HG03442 (cell line): Measurements from ENCODE around the gene IL23A.
A peak's percentile ranks its signal among the peaks of the same experiment; 100 is the strongest.
"Not testable (repeated sequence)": the region's sequence is repeated elsewhere in the genome, so short reads cannot be mapped to it uniquely, and the experiment has no call there.

Experiments used
- ATAC-seq: cut with Tn5 transposase; IDR thresholded peaks from one replicate; pipeline ENCODE4 v1.9.1; 2021; ENCODE audit warnings: mild to moderate bottlenecking, moderate library complexity; ENCODE audit not compliant: unreplicated experiment

Gene IL23A

DNA sequence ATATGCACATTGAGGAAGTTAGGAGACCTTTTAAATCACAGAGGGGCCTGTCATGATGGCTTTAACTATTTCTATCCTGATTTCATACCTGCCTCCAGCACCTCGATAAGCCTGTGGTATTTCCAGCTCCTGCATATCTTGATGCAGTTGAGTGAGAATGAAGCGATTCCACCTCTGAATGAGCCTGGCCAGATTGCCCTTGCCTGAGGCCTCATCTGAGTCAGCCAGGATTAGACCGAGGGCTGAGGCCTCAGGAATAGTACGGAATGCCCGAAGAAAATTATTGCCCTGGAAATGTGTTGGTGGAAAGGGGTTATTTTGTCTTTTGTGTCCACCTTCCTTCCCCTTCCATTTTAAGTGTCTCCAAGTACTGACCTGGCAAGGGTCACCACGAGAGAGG, 14.5 kb upstream of the IL23A start:
- no peak for ATAC-seq

DNA sequence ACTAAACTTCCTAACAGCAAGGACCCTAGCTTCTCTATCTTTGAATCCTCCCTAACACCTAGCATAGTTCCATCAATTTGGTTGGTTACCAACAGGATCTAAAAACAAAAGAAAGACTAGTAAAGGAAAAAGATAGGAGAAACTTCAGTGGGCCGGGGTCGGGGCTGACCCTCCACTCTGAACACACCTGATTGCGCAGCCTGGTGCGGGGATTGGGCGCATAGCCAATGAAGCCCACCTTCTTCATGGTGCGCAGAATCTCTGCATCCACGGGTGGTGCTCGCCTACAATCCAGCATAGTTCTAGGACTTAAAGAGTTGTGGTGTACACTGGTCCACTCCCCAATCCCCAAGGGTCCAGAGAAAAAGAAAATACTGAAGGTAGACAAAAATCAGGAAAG, 12.6 kb upstream of the IL23A start:
- no peak for ATAC-seq

DNA sequence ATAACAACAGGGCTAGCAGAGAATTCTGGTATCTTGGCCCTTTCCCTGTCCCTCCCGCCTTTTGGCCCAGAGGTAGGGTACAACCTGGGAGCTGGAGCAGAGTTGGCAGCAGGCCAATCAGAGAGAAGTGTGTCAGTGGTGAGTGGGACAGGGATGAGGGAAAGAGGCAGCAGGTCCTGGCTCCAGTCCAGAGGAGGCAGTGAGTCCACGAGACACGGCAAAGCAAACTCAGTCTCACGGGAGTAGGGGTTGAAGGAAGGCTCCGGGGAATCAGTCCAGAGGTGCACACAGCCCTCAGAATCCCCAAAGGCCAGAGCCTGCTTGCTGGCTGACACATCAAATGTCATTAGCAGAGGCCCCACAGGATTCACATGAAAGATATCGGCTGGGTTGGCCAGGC, 12.2 kb upstream of the IL23A start:
- ATAC-seq: no peak

DNA sequence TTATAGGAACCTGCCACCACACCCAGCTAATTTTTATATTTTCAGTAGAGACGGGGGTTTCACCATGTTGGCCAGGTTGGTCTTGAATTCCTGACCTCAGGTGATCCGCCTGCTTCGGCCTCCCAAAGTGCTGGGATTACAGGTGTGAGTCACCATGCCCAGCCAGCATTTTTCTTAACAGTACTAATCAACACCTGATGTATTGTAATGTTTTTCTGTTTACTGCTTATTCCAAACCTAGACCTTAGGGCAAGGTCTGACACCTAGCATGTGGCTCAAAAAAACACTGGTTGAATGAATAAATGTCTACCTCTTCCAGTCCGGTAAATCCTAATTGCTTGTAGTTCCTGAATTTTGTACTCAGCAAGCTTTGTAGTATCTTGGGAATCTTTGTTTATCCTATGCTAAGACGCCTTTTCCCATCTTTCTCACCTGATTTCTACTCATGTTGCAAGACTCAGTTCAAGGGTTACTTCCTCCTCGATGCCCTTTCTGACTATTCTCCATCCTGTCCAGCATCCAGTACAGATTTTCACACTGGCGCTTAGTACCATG, 7.7 kb upstream of the IL23A start:
- no peak for ATAC-seq

DNA sequence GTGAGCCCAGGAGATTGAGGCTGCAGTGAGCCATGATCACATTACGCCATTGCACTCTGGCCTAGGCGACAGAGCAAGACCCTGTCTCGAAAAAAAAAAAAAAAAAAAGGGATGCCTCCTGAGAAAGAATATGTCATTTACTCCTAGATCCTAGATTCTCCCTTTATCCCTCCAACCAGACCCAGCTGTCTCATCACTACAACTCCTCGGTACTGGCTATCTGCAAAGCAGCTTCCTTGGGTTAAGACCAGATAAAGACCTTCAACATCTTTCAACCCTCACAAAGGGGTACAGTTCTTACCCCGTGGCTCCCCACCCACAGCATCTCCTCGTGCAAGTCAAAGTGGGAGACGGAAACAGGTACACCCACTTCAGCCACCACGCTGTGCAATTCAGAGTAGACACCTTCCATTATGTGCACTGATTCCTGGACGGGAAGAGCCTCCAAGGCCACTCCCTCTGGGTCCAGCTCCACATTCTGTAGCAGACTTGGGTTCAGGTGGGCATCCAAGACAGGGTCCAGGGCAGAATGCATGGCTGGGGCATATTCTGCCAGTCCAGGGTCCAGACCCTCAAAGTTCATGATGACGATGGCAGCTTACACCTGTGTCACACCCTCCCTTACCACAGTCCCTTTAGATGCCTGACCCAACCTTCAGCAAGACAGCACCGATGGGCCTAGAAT, 6.0 kb upstream of the IL23A start:
- no peak for ATAC-seq

GRCh38 chr12:56333197-56333678, 5.4 kb upstream of the IL23A start:
- no peak for ATAC-seq

DNA sequence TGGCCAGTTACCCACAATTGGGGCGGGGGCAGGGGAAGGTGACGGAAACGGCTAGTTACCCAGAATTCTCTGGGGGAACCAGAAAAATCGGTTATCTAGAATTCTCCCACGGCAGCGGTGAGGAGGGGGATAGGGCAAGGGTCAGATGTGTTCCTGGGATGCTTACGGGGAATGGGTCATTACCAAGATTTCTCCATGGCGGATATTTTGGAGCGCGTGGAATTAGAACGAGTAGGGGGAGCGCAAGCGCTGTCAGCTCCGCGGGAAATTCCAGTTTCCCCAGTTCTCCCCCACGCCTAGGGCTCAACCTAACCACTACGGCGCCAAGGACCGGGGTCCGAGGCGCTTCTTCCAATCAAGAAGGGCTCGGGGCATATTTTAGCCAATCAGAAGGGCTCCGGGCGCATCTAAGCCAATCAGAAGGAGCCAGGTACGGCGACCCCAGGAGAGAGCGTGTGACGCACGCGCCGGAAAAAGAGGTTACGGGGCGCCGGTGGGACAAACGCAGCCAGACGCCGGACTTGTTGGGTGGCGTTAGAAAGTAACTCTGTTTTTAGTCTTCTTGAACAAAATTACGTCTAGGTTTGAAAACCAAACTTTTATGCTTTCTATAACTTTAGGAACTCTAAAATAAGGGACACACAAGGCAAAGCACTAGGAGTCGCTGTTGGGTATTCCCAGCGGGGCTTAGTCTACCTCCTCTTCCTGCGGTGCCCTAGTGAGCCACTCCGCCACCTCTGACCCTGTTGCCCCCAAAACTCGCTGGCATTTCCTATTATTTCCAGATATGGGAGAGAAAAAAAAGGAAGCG, 4.8 kb upstream of the IL23A start, which contains the start of gene PAN2:
TSS of gene PAN2 (minus strand) at position 322 of the 811 bp plus-strand sequence. CDS start 906 bp downstream, outside the sequence.
- peak; percentile 92 for ATAC-seq

- no peak for ATAC-seq
Observed at GRCh38 chr12:56334490-56334793, 4.2 kb upstream of the IL23A start.

DNA sequence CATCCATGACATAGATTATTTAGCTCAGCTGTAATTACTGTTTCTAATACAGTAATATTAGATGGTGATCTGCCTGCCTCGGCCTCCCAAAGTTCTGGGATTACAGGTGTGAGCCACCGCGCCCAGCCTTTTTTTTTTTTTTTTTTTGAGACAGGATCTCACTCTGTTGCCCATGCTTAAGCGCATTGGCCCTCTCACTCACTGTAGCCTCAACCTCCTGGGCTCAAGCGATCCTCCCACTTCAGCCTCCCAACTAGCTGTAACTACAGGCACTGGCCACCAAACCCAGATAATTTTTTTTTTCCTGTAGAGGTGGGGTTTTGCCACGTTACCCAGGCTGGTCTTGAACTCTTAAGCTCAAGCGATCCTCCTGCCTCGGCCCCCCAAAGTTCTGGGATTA, 3.2 kb upstream of the IL23A start:
- ATAC-seq: not testable (repeated sequence)

- no peak for ATAC-seq
Observed at GRCh38 chr12:56336361-56337167, 2.1 kb upstream of the IL23A start.

DNA sequence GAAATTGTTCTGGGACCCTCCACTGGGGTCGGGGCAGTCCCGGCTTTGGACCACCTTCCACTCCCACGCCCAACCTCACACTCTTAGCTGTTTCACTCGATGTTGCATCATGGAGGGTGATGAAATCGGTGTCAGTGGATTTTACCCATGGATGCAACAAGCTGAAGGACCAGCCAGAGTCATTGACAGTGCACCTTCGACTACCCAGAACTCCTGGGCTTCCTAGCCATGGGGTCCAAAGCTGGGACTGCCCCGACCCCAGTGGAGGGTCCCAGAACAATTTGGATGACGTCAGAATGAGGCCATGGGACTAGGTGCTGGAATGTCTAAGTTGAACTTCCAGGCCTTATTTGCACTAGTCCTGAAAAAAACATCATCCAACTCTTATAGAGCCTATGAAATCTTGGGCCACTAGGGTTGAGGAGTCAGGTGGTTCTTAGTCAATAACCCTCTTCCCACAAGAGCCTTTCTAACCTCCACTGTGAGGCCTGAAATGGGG, 882 bp upstream of the IL23A start:
- ATAC-seq: no peak

GRCh38 chr12:56339158-56339422, 406 bp downstream of the IL23A start:
- ATAC-seq: no peak

DNA sequence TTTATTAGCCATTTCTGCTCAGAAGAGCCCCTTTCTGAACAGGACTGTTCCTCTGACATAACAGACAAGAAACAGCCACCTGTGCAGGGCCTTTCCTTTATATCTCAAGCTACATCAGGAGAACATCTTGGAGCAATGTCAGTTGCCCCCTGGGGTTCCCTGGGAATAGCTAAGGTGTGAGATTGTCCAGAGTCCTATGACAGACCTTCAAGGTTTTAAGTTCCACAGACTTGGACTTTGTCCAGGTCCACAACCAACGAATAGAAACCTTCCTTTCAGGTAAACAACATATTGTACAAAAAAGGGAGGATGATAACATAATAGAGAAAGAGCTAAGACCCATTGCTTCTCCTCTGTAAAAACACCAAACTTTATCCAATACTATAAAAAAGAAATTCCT, 2.9 kb downstream of the IL23A start:
- no peak for ATAC-seq

- ATAC-seq: not testable (repeated sequence)
Observed at GRCh38 chr12:56342290-56342689, 3.6 kb downstream of the IL23A start.

- ATAC-seq: no peak
Observed at GRCh38 chr12:56346675-56347074, 8.0 kb downstream of the IL23A start.

- not testable (repeated sequence) for ATAC-seq
Observed at GRCh38 chr12:56347255-56347654, 8.6 kb downstream of the IL23A start.

- ATAC-seq: no peak
Observed at GRCh38 chr12:56348776-56349175, 10.1 kb downstream of the IL23A start.

GRCh38 chr12:56350662-56351061, 12.0 kb downstream of the IL23A start:
- ATAC-seq: no peak

DNA sequence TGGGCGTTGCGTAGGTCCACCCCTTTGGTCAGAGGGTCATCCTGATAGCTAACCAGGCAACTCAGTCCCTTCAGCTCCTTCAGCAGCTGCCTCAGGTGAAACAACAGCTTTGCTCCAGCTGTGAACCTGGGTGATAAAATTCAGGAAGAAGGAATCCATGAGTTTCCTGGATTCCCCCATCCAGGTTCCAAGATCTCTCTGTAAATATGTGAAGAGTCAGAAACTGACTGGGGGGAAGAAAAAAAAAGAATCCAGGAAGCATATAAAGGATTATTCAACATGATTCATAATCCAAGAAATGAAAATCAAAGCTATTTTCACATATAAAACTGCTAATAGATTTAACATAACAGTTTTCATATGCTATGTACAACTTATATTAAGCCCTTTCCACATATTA, 12.6 kb downstream of the IL23A start:
- no peak for ATAC-seq

DNA sequence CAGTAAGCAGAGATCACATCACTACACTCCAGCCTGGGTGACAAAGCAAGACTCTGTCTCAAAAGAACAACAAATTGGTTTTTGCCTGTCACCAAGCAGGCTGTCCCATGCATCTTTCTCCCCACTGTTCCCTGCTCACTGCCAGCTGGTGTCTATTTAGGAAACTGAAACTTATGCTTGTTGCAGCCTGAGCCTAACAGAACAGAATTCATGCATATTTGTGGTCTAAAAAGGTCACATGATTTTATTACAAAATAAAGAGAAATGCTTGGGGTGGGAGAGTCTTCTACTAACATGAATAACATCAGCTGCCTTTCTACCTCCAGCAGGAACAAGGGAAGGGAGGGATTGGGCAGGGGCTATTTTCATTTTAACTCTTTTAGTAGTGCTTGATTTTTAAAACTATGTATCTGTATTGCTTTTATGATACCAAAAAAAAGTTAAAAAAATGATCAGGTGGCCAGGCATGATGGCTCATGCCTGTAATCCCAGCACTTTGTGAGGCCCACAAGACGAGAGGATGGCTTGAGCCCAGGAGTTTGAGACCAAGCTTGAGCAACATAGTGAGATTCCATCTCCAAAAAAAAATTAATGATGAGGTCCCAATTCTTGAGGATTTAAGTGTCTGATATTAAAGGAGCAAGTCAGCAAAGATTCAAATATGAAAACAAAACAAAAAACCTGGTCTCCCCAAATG, 20.3 kb downstream of the IL23A start:
- no peak for ATAC-seq
